Tibial nerve (tissue), 4 donors: ENCODE measurements around the gene FGFR3. TPM values are rescaled to one million over a fixed set of nuclear protein-coding genes. Genes with fewer than 3 reads are reported as not detected.

Experiments
- DNase-seq, 2 donors: peaks; one replicate each; pipeline ENCODE4 v3.0.0-alpha.2; 2019; ENCODE audit warnings: low spot score in 2 of 2
- H3K27ac ChIP-seq, 4 donors: fragments of 200-600 bp; sonication (generic) in 3 of 4; one replicate each; pipeline ENCODE4 v1.5.1; 2017 to 2019; ENCODE audit warnings: mild to moderate bottlenecking in 1 of 4
- H3K27me3 ChIP-seq, 2 donors: fragments of 200-600 bp; sonication (generic) in 1 of 2; one replicate each; pipeline versions ENCODE4 v1.5.1 to v1.6.0; 2017 to 2019
- H3K36me3 ChIP-seq, 3 donors: fragments of 200-600 bp; sonication (generic); one replicate each; pipeline ENCODE4 v1.5.1; 2018 to 2019
- H3K4me1 ChIP-seq, 4 donors: fragments of 200-600 bp; sonication (generic) in 3 of 4; one replicate each; pipeline ENCODE4 v1.5.1; 2017 to 2019
- H3K4me3 ChIP-seq, 4 donors: fragments of 200-600 bp; sonication (generic) in 3 of 4; one replicate each; pipeline ENCODE4 v1.5.1; 2017 to 2019; ENCODE audit warnings: mild to moderate bottlenecking in 1 of 4, moderate library complexity in 1 of 4
- H3K9me3 ChIP-seq, 4 donors: fragments of 200-600 bp; sonication (generic) in 3 of 4; one replicate each; pipeline ENCODE4 v1.5.1; 2017 to 2019
- CTCF ChIP-seq, 5 experiments: fragments of 200-600 bp in 3 of 5; fragments of 450-650 bp in 2 of 5; sonication (generic) in 3 of 5; IDR thresholded peaks; one replicate each; pipeline ENCODE4 v1.5.1; 2016 to 2019; ENCODE audit warnings: antibody characterized with exemption in 5 of 5, mild to moderate bottlenecking in 3 of 5, moderate library complexity in 2 of 5
- EP300 ChIP-seq, 2 donors: sonication (generic); formaldehyde crosslinking; IDR thresholded peaks; one replicate each; pipeline ENCODE4 v1.6.1; 2017; ENCODE audit warnings: antibody characterized with exemption in 2 of 2, mild to moderate bottlenecking in 1 of 2
- POLR2A ChIP-seq, 2 donors: fragments of 450-650 bp; IDR thresholded peaks; one replicate each; pipeline ENCODE4 v1.6.1; 2017; ENCODE audit warnings: antibody characterized with exemption in 2 of 2, mild to moderate bottlenecking in 2 of 2, moderate library complexity in 2 of 2
- WGBS, 2 donors: methylation state at CpG; one replicate each; pipeline ENCODE4 v1.1.5; 2018; 5-methylcytosine and 5-hydroxymethylcytosine counted together
- total RNA-seq, 4 donors: library from RNA; depleted of rRNA; stranded (reverse); fragments of >200 nt; gene quantifications; one replicate each; pipeline ENCODE4 v1.1.0, GENCODE V29; 2016

The FGFR3 gene
- total RNA-seq, 4 donors from 2014 or later = 2.7 to 11.2 (median 5.1) TPM

GRCh38 chr4:1765409-1766072, 27.6 kb upstream of the FGFR3 start:
- no peak for TF ChIP-seq EP300 (IDR thresholded peaks at IDR 0.05)
- no peak for TF ChIP-seq CTCF (IDR thresholded peaks at IDR 0.05)
- no peak for TF ChIP-seq POLR2A (IDR thresholded peaks at IDR 0.05)
- no peak for DNase-seq
- no peaks in the 10 kb centered on the region for H3K36me3 ChIP-seq
- H3K27me3 ChIP-seq = peaks cover 0 to 79% of the 10 kb centered on the region in 2 donors
- H3K9me3 ChIP-seq = no peaks in the 10 kb centered on the region
- H3K27ac ChIP-seq = no peak overlapping the region
- peaks cover 0 to 39% (median 23%) of the 10 kb centered on the region in 4 donors for H3K4me1 ChIP-seq
- no peak overlapping the region for H3K4me3 ChIP-seq
- 83 to 86% methylated on average over 10 of the region's 10 CpGs for WGBS, 2 donors

- 63 to 72% methylated on average over 13 to 15 of the region's 41 CpGs for WGBS, 2 donors
- peaks cover 0 to 33% (median 21%) of the 10 kb centered on the region in 4 donors for H3K4me1 ChIP-seq
- no peak overlapping the region for H3K27ac ChIP-seq
- peak overlapping the region; percentile 22 to 53 (median 32) for H3K4me3 ChIP-seq
- H3K36me3 ChIP-seq = no peaks in the 10 kb centered on the region
- DNase-seq = no peak
- no peaks in the 10 kb centered on the region for H3K9me3 ChIP-seq
- TF ChIP-seq EP300 (IDR thresholded peaks at IDR 0.05) (no peak), POLR2A (IDR thresholded peaks at IDR 0.05) (no peak), CTCF (IDR thresholded peaks at IDR 0.05) (no peak)
- H3K27me3 ChIP-seq = peaks cover 0 to 87% of the 10 kb centered on the region in 2 donors
Measured at GRCh38 chr4:1766106-1767060, 26.7 kb upstream of the FGFR3 start.

GRCh38 chr4:1767061-1767769, 25.9 kb upstream of the FGFR3 start:
- no peak for TF ChIP-seq CTCF (IDR thresholded peaks at IDR 0.05)
- Histone ChIP-seq H3K36me3 (no peaks in the 10 kb centered on the region), H3K27me3 (peaks cover 0 to 91% of the 10 kb centered on the region in 2 donors), H3K27ac (no peak overlapping the region), H3K4me1 (peaks cover 0 to 33% (median 21%) of the 10 kb centered on the region in 4 donors), H3K9me3 (no peaks in the 10 kb centered on the region), H3K4me3 (peak overlapping the region; percentile 22 to 53 (median 32))
- no peak for DNase-seq
- WGBS, 2 donors = 1 to 3% methylated on average over 30 to 32 of the region's 84 CpGs

GRCh38 chr4:1767770-1768366, 25.2 kb upstream of the FGFR3 start:
- TF ChIP-seq CTCF (IDR thresholded peaks at IDR 0.05) (no peak), EP300 (IDR thresholded peaks at IDR 0.05) (no peak), POLR2A (IDR thresholded peaks at IDR 0.05) (no peak)
- WGBS, 2 donors = 36 to 43% methylated on average over 15 to 16 of the region's 32 CpGs
- Histone ChIP-seq H3K4me1 (peaks cover 0 to 33% (median 20%) of the 10 kb centered on the region in 4 donors), H3K4me3 (peak overlapping the region in 3 of 4 donors; percentile 22 to 53 (median 23)), H3K27ac (no peak overlapping the region), H3K36me3 (no peaks in the 10 kb centered on the region), H3K9me3 (no peaks in the 10 kb centered on the region), H3K27me3 (peaks cover 0 to 91% of the 10 kb centered on the region in 2 donors)
- no peak for DNase-seq
